HG02678 (cell line): ENCODE data around the gene GP9.

Source experiments
- ATAC-seq: cut with Tn5 transposase; IDR thresholded peaks from one replicate; pipeline ENCODE4 v1.9.1; 2021; ENCODE audit warnings: mild to moderate bottlenecking, moderate library complexity; ENCODE audit not compliant: unreplicated experiment

Gene GP9

GRCh38 chr3:129060276-129061022, at the start of gene GP9:
TSS of gene GP9 (plus strand) at chr3:129060779. CDS start at chr3:129061740, 961 bp downstream.
- no peak for ATAC-seq

GRCh38 chr3:129013491-129013891, 47.1 kb upstream of the GP9 start:
- ATAC-seq, result no peak

- ATAC-seq, result no peak
These were observed 46.4 kb upstream of the GP9 start for GRCh38 chr3:129014148-129014547.

- ATAC-seq, result no peak
These were observed 45.7 kb upstream of the GP9 start for GRCh38 chr3:129014793-129015345.

- ATAC-seq, result no peak
These were observed 45.0 kb upstream of the GP9 start for GRCh38 chr3:129015388-129016105.

GRCh38 chr3:129016356-129016719, 44.2 kb upstream of the GP9 start:
- no peak for ATAC-seq

- ATAC-seq, result peak; percentile 64
These were observed 43.7 kb upstream of the GP9 start for GRCh38 chr3:129016720-129017483.

GRCh38 chr3:129017484-129017899, 43.1 kb upstream of the GP9 start:
- no peak for ATAC-seq

- no peak for ATAC-seq
These were observed 42.3 kb upstream of the GP9 start for GRCh38 chr3:129018271-129018670.

GRCh38 chr3:129018751-129019150, 41.8 kb upstream of the GP9 start:
- ATAC-seq, result no peak

- no peak for ATAC-seq
These were observed 41.3 kb upstream of the GP9 start for GRCh38 chr3:129019266-129019665.

- ATAC-seq, result no peak
These were observed 39.9 kb upstream of the GP9 start for GRCh38 chr3:129020691-129021090.

- no peak for ATAC-seq
These were observed 39.4 kb upstream of the GP9 start for GRCh38 chr3:129021140-129021551.

- ATAC-seq, result no peak
These were observed 38.2 kb upstream of the GP9 start for GRCh38 chr3:129022114-129023007.

- no peak for ATAC-seq
These were observed 37.6 kb upstream of the GP9 start for GRCh38 chr3:129023008-129023358.

GRCh38 chr3:129023909-129024308, 36.7 kb upstream of the GP9 start:
- ATAC-seq, result no peak

- no peak for ATAC-seq
These were observed 35.5 kb upstream of the GP9 start for GRCh38 chr3:129025108-129025507.

GRCh38 chr3:129025691-129026435, 34.7 kb upstream of the GP9 start:
- ATAC-seq, result no peak

- ATAC-seq, result peak; percentile 99
These were observed 33.6 kb upstream of the GP9 start for GRCh38 chr3:129026728-129027543.
